ENCODE data around the gene UPF2.

Gene UPF2

GRCh38 chr10:11901454-11901832, 141.2 kb downstream of the UPF2 start:
- no peaks in the 10 kb centered on the region for H3K27me3 ChIP-seq (ENCODE audit: low read depth, low read length)
- H3K36me3 ChIP-seq (replicated peaks; ENCODE audit: low read depth, low read length), result no peaks in the 10 kb centered on the region
- no peaks in the 10 kb centered on the region for H3K4me1 ChIP-seq (ENCODE audit: low read length)
- no peak overlapping the region for H3K4me2 ChIP-seq (ENCODE audit: low read length)
- H2AFZ ChIP-seq (ENCODE audit: low read depth, low read length), result no peak overlapping the region
- no peak overlapping the region for H3K27ac ChIP-seq (ENCODE audit: low read length)
- H3K4me3 ChIP-seq (ENCODE audit: low read length), result no peak overlapping the region
- no peaks in the 10 kb centered on the region for H3K79me2 ChIP-seq (ENCODE audit: low read length)
- no peaks in the 10 kb centered on the region for H4K20me1 ChIP-seq (ENCODE audit: insufficient read depth, low read length)
- H3K9me3 ChIP-seq (ENCODE audit: insufficient read depth, low read length), result no peaks in the 10 kb centered on the region
- H3K9ac ChIP-seq (ENCODE audit: low read length), result no peak overlapping the region
- TF ChIP-seq EZH2phosphoT487 (IDR thresholded peaks at IDR 0.05; ENCODE audit: low read depth) (no peak), CTCF (IDR thresholded peaks at IDR 0.05; ENCODE audit: low read depth, low read length) (no peak)

GRCh38 chr10:11901036-11901301, 141.6 kb downstream of the UPF2 start:
- no peak overlapping the region for H3K27ac ChIP-seq (ENCODE audit: low read length)
- no peaks in the 10 kb centered on the region for H3K4me1 ChIP-seq (ENCODE audit: low read length)
- H4K20me1 ChIP-seq (ENCODE audit: insufficient read depth, low read length), result no peaks in the 10 kb centered on the region
- no peak overlapping the region for H3K4me2 ChIP-seq (ENCODE audit: low read length)
- no peaks in the 10 kb centered on the region for H3K36me3 ChIP-seq (replicated peaks; ENCODE audit: low read depth, low read length)
- H2AFZ ChIP-seq (ENCODE audit: low read depth, low read length), result no peak overlapping the region
- no peaks in the 10 kb centered on the region for H3K79me2 ChIP-seq (ENCODE audit: low read length)
- no peak overlapping the region for H3K4me3 ChIP-seq (ENCODE audit: low read length)
- no peaks in the 10 kb centered on the region for H3K27me3 ChIP-seq (ENCODE audit: low read depth, low read length)
- H3K9me3 ChIP-seq (ENCODE audit: insufficient read depth, low read length), result no peaks in the 10 kb centered on the region
- TF ChIP-seq EZH2phosphoT487 (IDR thresholded peaks at IDR 0.05; ENCODE audit: low read depth), result no peak
- H3K9ac ChIP-seq (ENCODE audit: low read length), result no peak overlapping the region

GRCh38 chr10:11899067-11899876, 143.3 kb downstream of the UPF2 start:
- no peak overlapping the region for H2AFZ ChIP-seq (ENCODE audit: low read depth, low read length)
- no peak overlapping the region for H3K27ac ChIP-seq (ENCODE audit: low read length)
- no peaks in the 10 kb centered on the region for H3K9me3 ChIP-seq (ENCODE audit: insufficient read depth, low read length)
- H3K9ac ChIP-seq (ENCODE audit: low read length), result no peak overlapping the region
- H4K20me1 ChIP-seq (ENCODE audit: insufficient read depth, low read length), result no peaks in the 10 kb centered on the region
- no peaks in the 10 kb centered on the region for H3K27me3 ChIP-seq (ENCODE audit: low read depth, low read length)
- no peak overlapping the region for H3K4me2 ChIP-seq (ENCODE audit: low read length)
- H3K36me3 ChIP-seq (replicated peaks; ENCODE audit: low read depth, low read length), result no peaks in the 10 kb centered on the region
- H3K79me2 ChIP-seq (ENCODE audit: low read length), result no peaks in the 10 kb centered on the region
- no peak overlapping the region for H3K4me3 ChIP-seq (ENCODE audit: low read length)
- no peaks in the 10 kb centered on the region for H3K4me1 ChIP-seq (ENCODE audit: low read length)
- TF ChIP-seq CTCF (IDR thresholded peaks at IDR 0.05; ENCODE audit: low read depth, low read length), result no peak
- no peak for TF ChIP-seq EZH2phosphoT487 (IDR thresholded peaks at IDR 0.05; ENCODE audit: low read depth)

GRCh38 chr10:11898372-11899066, 144.1 kb downstream of the UPF2 start:
- Histone ChIP-seq H3K9me3 (ENCODE audit: insufficient read depth, low read length) (no peaks in the 10 kb centered on the region), H3K4me1 (ENCODE audit: low read length) (no peaks in the 10 kb centered on the region), H3K27ac (ENCODE audit: low read length) (no peak overlapping the region), H3K36me3 (replicated peaks; ENCODE audit: low read depth, low read length) (no peaks in the 10 kb centered on the region), H3K27me3 (ENCODE audit: low read depth, low read length) (no peaks in the 10 kb centered on the region), H3K4me2 (ENCODE audit: low read length) (no peak overlapping the region), H4K20me1 (ENCODE audit: insufficient read depth, low read length) (no peaks in the 10 kb centered on the region), H3K79me2 (ENCODE audit: low read length) (no peaks in the 10 kb centered on the region), H2AFZ (ENCODE audit: low read depth, low read length) (no peak overlapping the region), H3K4me3 (ENCODE audit: low read length) (no peak overlapping the region), H3K9ac (ENCODE audit: low read length) (no peak overlapping the region)
- TF ChIP-seq EZH2phosphoT487 (IDR thresholded peaks at IDR 0.05; ENCODE audit: low read depth) (no peak), CTCF (IDR thresholded peaks at IDR 0.05; ENCODE audit: low read depth, low read length) (no peak)

Measured in OCI-LY3 (cell line).